ENCODE results near the gene CDS1. TPM values are rescaled to one million over a fixed set of nuclear protein-coding genes. Genes with fewer than 3 reads are reported as not detected.
"Not testable (repeated sequence)": the region's sequence is repeated elsewhere in the genome, so short reads cannot be mapped to it uniquely, and the experiment has no call there.

The CDS1 gene
- total RNA-seq, 1 donor from 2014 or later: 8.8 TPM

DNA sequence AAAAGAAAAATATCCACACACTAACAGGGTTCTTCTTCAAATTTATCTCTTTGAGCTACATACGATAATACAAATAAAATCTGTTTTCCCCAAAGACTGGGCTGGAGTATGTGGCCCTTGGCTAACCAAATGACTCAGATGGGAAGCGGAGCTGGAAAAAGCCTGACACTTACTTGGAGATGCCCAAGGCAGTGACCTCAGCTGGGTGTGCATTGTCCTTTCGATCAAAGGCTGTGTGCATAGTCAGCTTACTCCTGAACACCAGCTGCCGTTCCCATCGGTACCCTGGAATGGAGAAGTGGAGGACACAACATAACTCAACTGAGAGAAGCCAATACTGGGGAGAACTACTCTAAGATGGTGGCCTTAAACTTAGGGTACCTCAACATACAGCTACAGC lies 95.1 kb downstream of the CDS1 start:
- Histone ChIP-seq H3K4me3 (no peak overlapping the region), H3K36me3 (peaks cover 0 to 58% of the 10 kb centered on the region in 2 donors)

DNA sequence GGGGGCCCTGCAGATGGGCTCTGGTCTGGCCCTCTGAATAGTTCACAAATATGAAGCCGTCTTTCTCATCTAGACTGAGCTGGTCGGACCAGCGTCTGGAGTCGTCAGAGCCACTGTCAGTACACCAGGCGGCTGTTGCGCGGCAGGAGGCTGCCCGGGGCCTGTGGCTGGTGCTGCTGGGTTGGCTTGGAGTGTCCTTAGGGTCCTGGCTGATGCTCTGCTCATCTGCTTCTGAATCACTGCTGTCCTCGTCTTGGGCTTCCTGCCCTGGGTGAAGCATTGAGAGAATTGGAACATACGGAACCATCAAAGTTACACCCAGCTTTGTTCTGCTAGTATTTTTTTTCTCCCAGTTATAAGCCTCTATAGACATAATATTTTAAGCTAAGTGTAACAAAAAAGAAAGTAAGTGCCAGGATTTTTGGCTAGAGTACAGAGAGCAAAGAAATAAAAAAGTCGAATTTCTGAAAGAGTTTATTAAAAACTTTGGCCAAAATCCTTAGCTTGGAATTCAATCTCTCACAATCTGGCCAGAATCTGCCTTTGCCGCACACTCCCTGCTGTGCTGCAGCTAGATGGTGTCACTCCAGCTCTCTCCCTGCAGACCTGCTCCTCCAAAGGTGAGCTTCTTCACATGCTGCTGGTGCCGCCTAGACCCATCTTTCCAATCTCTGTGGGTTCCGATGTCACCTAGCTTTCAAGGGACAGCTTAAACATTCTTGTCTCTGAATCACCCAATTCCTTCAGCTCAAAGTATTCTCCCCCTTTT lies 96.2 kb downstream of the CDS1 start:
- peaks cover 0 to 66% of the 10 kb centered on the region in 2 donors for H3K36me3 ChIP-seq
- peak overlapping the region; percentile 37 for H3K27ac ChIP-seq
- no peak for DNase-seq (ENCODE audit: extremely low spot score in 2 of 2)
- intact Hi-C loops (cut with DNase I): no loop called here
- H3K27me3 ChIP-seq: no peaks in the 10 kb centered on the region
- no peak overlapping the region for H3K4me3 ChIP-seq
- no peaks in the 10 kb centered on the region for H3K9me3 ChIP-seq
- TF ChIP-seq POLR2A (IDR thresholded peaks at IDR 0.05) (no peak), POLR2AphosphoS5 (IDR thresholded peaks at IDR 0.05; ENCODE audit: insufficient read depth in 1 of 2, low read depth in 1 of 2) (no peak)
- TF ChIP-seq, protein P1, sequence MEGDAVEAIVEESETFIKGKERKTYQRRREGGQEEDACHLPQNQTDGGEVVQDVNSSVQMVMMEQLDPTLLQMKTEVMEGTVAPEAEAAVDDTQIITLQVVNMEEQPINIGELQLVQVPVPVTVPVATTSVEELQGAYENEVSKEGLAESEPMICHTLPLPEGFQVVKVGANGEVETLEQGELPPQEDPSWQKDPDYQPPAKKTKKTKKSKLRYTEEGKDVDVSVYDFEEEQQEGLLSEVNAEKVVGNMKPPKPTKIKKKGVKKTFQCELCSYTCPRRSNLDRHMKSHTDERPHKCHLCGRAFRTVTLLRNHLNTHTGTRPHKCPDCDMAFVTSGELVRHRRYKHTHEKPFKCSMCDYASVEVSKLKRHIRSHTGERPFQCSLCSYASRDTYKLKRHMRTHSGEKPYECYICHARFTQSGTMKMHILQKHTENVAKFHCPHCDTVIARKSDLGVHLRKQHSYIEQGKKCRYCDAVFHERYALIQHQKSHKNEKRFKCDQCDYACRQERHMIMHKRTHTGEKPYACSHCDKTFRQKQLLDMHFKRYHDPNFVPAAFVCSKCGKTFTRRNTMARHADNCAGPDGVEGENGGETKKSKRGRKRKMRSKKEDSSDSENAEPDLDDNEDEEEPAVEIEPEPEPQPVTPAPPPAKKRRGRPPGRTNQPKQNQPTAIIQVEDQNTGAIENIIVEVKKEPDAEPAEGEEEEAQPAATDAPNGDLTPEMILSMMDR (IDR thresholded peaks at IDR 0.05): no peak
- H3K4me1 ChIP-seq: no peaks in the 10 kb centered on the region

More for the DNA sequence above, 95.1 kb downstream of the CDS1 start:
- Histone ChIP-seq H3K27ac (no peak overlapping the region), H3K4me1 (no peaks in the 10 kb centered on the region), H3K27me3 (no peaks in the 10 kb centered on the region), H3K9me3 (no peaks in the 10 kb centered on the region)
- no peak for TF ChIP-seq POLR2A (IDR thresholded peaks at IDR 0.05)
- TF ChIP-seq POLR2AphosphoS5 (IDR thresholded peaks at IDR 0.05; ENCODE audit: insufficient read depth in 1 of 2, low read depth in 1 of 2): no peak
- TF ChIP-seq, protein P1 (IDR thresholded peaks at IDR 0.05): no peak
- no peak for DNase-seq (ENCODE audit: extremely low spot score in 2 of 2)
- intact Hi-C loops (cut with DNase I): no loop called here

DNA sequence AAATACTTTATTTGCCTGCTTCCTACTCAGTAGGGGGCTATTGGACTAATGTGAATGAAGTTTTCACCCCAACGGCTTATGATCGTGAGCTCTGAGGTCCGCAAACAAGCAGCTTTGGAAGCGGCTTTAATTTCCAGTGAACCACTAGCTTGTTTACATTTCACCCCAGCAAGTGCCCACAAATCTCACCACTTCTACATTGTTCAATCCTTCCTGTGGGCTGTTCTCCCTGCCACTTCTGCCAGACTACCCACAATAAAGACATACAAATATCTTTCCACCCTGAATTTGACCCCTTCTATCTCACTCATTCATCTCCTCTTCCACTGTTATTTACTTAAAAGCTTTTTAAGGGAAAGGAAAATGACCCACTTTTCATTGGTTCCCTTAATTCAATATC lies 98.0 kb downstream of the CDS1 start:
- Histone ChIP-seq H3K4me3 (no peak overlapping the region), H3K36me3 (peaks cover 0 to 57% of the 10 kb centered on the region in 2 donors), H3K27ac (no peak overlapping the region), H3K9me3 (no peaks in the 10 kb centered on the region), H3K4me1 (no peaks in the 10 kb centered on the region), H3K27me3 (no peaks in the 10 kb centered on the region)
- intact Hi-C loops (cut with DNase I): no loop called here
- TF ChIP-seq POLR2AphosphoS5 (IDR thresholded peaks at IDR 0.05; ENCODE audit: insufficient read depth in 1 of 2, low read depth in 1 of 2): no peak
- no peak for TF ChIP-seq POLR2A (IDR thresholded peaks at IDR 0.05)
- TF ChIP-seq, protein P1 (IDR thresholded peaks at IDR 0.05): no peak
- DNase-seq (ENCODE audit: extremely low spot score in 2 of 2): no peak

DNA sequence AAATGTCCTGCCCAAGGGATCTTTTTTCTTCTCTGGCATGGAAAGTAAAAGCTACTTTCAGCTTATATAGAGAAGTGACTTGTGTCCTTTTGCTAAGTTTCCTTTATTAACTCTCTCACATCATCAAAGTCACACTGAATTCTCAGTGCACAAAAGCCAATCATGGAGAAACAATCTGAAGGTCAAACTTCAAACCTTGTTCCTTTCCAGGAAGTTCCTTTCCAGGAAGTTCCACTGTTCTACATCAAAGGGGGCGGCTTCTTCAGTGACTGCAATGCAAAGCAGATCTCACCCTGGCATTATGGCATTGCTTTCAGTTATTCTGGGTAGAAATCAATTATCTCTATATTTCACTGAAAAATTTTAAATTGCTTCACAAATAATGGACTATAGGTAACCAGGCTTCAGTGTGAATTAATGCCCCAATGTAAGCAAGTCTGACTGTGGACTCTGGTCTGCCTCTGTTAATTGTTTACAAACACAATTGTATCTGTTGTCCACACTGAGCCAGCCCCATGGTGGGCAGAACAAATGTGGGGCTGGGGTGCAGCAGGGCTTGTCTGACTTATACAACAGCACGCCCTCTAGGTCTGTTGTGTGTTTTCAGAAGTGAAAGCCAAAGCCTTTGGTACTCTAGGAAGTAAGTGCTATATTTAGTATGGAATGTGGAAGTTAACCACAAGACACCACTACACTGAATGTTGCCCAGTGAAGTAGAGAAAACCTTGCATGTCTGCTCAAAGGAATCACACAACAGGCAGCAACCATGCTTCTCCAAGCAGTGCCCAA lies 98.8 kb downstream of the CDS1 start:
- H3K9me3 ChIP-seq: no peaks in the 10 kb centered on the region
- no peak for DNase-seq (ENCODE audit: extremely low spot score in 2 of 2)
- H3K27ac ChIP-seq: no peak overlapping the region
- no peak overlapping the region for H3K4me3 ChIP-seq
- no peaks in the 10 kb centered on the region for H3K4me1 ChIP-seq
- no peaks in the 10 kb centered on the region for H3K27me3 ChIP-seq
- intact Hi-C loops (cut with DNase I): no loop called here
- TF ChIP-seq, protein P1 (IDR thresholded peaks at IDR 0.05): no peak
- no peak for TF ChIP-seq POLR2A (IDR thresholded peaks at IDR 0.05)
- H3K36me3 ChIP-seq: peaks cover 0 to 61% of the 10 kb centered on the region in 2 donors

DNA sequence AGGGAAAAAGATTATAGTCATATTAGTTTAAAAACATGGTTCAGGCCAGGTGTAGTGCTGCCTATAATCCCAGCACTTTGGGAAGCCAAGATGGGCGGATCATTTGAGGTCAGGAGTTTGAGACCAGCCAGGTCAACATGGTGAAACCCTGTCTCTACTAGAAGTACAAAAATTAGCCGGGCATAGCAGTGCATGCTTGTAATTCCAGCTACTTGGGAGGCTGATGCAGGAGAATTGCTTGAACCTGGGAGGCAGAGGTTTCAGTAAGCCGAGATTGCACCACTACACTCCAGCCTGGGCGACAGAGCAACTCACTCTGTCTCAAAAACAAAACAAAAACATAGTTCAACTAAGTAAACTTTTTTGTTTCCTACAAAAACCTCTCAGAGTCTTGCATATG lies 99.7 kb downstream of the CDS1 start:
- H3K36me3 ChIP-seq: peaks cover 0 to 54% of the 10 kb centered on the region in 2 donors
- intact Hi-C loops (cut with DNase I); H3K27ac ChIP-seq: not testable (repeated sequence)

More for the DNA sequence above, 99.7 kb downstream of the CDS1 start:
- not testable (repeated sequence) for H3K4me1 ChIP-seq; H3K4me3 ChIP-seq; H3K9me3 ChIP-seq; DNase-seq (ENCODE audit: extremely low spot score in 2 of 2); H3K27me3 ChIP-seq
